Fibroblast of pulmonary artery (primary cell): ENCODE measurements around the gene KAT2B.
A peak's percentile ranks its signal among the peaks of the same experiment; 100 is the strongest.

ENCODE experiments used
- DNase-seq: peaks from one replicate; pipeline ENCODE4 v3.0.0-alpha.2; 2010; ENCODE audit warnings: low read depth
- H3K4me3 ChIP-seq: replicated peaks from 2 replicates; pipeline ENCODE4 v1.5.1; 2011; ENCODE audit warnings: low read depth, mild to moderate bottlenecking, control low read depth, low read length, moderate library complexity
- CTCF ChIP-seq: IDR thresholded peaks from 2 replicates; pipeline ENCODE4 v1.5.1; 2011; ENCODE audit warnings: mild to moderate bottlenecking, control low read depth, low read length, inconsistent platforms; ENCODE audit errors: missing control alignments

KAT2B gene

GRCh38 chr3:20057612-20058180, 17.4 kb downstream of the KAT2B start:
- TF ChIP-seq CTCF, result no peak
- DNase-seq, result peak; percentile 69
- H3K4me3 ChIP-seq, result no peak overlapping the region

- DNase-seq, result no peak
- TF ChIP-seq CTCF, result no peak
- H3K4me3 ChIP-seq, result no peak overlapping the region
Measured at GRCh38 chr3:20059929-20060328, 19.7 kb downstream of the KAT2B start.

- TF ChIP-seq CTCF, result no peak
- peak overlapping the region; percentile 23 for H3K4me3 ChIP-seq
- DNase-seq, result peak; percentile 85
Measured at GRCh38 chr3:20060974-20061685, 20.9 kb downstream of the KAT2B start.

- TF ChIP-seq CTCF, result no peak
- no peak for DNase-seq
- H3K4me3 ChIP-seq, result no peak overlapping the region
Measured at GRCh38 chr3:20062996-20063395, 22.8 kb downstream of the KAT2B start.

GRCh38 chr3:20064387-20064786, 24.1 kb downstream of the KAT2B start:
- TF ChIP-seq CTCF, result no peak
- DNase-seq, result no peak
- H3K4me3 ChIP-seq, result no peak overlapping the region

- TF ChIP-seq CTCF, result no peak
- no peak for DNase-seq
Measured at GRCh38 chr3:20064796-20065564, 24.7 kb downstream of the KAT2B start.

More at GRCh38 chr3:20064796-20065564, 24.7 kb downstream of the KAT2B start:
- no peak overlapping the region for H3K4me3 ChIP-seq
